HG03460 (cell line): ENCODE measurements around the gene DNM3.
A peak's percentile ranks its signal among the peaks of the same experiment; 100 is the strongest.
"Not testable (repeated sequence)": the region's sequence is repeated elsewhere in the genome, so short reads cannot be mapped to it uniquely, and the experiment has no call there.

Source experiments
- ATAC-seq: cut with Tn5 transposase; IDR thresholded peaks from one replicate; pipeline ENCODE4 v1.9.1; 2021; ENCODE audit not compliant: unreplicated experiment

Gene DNM3

GRCh38 chr1:171841050-171841910, at the start of gene DNM3:
Gene DNM3 (plus strand): TSS chr1:171841498. CDS start chr1:171841657, 159 bp downstream.
- ATAC-seq: peak; percentile 85

GRCh38 chr1:171792656-171793369, 48.5 kb upstream of the DNM3 start:
- ATAC-seq: no peak

- no peak for ATAC-seq
These were observed 47.7 kb upstream of the DNM3 start for GRCh38 chr1:171793636-171794035.

GRCh38 chr1:171794085-171794484, 47.2 kb upstream of the DNM3 start:
- no peak for ATAC-seq

- ATAC-seq: no peak
These were observed 44.7 kb upstream of the DNM3 start for GRCh38 chr1:171796592-171796991.

- no peak for ATAC-seq
These were observed 43.0 kb upstream of the DNM3 start for GRCh38 chr1:171798311-171798710.

GRCh38 chr1:171798765-171799164, 42.5 kb upstream of the DNM3 start:
- no peak for ATAC-seq

- no peak for ATAC-seq
These were observed 42.1 kb upstream of the DNM3 start for GRCh38 chr1:171799166-171799565.

GRCh38 chr1:171799698-171800097, 41.6 kb upstream of the DNM3 start:
- not testable (repeated sequence) for ATAC-seq

GRCh38 chr1:171800342-171800741, 41.0 kb upstream of the DNM3 start:
- no peak for ATAC-seq

GRCh38 chr1:171800851-171801250, 40.4 kb upstream of the DNM3 start:
- ATAC-seq: no peak

GRCh38 chr1:171801487-171801891, 39.8 kb upstream of the DNM3 start:
- ATAC-seq: no peak

- ATAC-seq: no peak
These were observed 39.1 kb upstream of the DNM3 start for GRCh38 chr1:171802207-171802606.

GRCh38 chr1:171803045-171803444, 38.3 kb upstream of the DNM3 start:
- ATAC-seq: no peak

GRCh38 chr1:171803461-171804022, 37.8 kb upstream of the DNM3 start:
- ATAC-seq: no peak

GRCh38 chr1:171805395-171806115, 35.7 kb upstream of the DNM3 start:
- ATAC-seq: peak; percentile 80

- ATAC-seq: no peak
These were observed 33.7 kb upstream of the DNM3 start for GRCh38 chr1:171807556-171807955.

GRCh38 chr1:171809834-171810233, 31.5 kb upstream of the DNM3 start:
- ATAC-seq: no peak

- ATAC-seq: no peak
These were observed 29.6 kb upstream of the DNM3 start for GRCh38 chr1:171811672-171812071.

- ATAC-seq: no peak
These were observed 26.6 kb upstream of the DNM3 start for GRCh38 chr1:171814692-171815091.

- no peak for ATAC-seq
These were observed 24.9 kb upstream of the DNM3 start for GRCh38 chr1:171816300-171816901.
